NCI-H146 (cell line): Measurements from ENCODE around the gene SLC7A14.

ENCODE experiments used
- DNase-seq: peaks from one replicate; lab custom pipeline; 2025; lab: John Stamatoyannopoulos, UW

The SLC7A14 gene

DNA sequence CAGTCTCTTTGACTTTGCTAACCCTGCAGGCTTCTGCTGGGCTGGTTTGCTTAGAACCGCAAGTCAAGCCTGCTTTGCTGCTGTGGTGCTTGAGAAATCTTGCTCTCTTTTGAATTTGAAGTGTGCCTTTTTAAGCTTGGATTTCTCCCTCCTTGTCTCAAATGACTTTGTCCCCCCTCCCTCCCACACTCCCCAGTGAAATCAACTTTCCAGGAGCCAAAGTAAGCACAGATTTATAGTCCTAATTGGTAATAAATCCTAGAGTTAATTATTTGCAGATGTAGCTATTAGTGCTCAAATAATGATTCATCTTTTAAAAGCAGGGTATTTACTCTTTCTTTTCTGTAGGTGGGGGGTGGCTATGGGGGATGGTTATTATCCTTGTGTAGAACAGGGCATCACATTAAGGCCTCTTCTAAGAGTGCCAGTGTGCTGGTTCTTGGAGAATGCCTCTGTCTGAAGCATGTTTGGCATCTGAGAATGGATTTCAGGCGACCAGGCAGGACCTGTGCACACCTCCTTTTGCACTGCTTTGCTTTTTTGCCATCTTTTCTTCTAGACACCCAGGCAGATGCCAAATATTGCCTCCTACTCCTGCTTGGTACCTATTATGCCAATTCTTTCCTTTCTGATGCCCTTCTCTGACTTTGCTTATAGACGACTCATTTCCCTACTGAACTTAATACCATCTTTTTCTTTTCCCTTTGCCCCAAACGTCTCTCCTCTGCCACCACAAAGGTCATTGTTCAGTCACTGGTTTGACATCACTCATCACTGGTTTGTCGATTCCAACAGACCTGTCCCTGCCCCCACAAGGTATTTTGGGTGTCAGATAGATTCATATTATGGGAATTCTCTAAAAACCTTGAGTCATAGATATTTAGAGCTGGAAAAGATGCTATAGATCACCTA lies 116.5 kb downstream of the SLC7A14 start:
- DNase-seq, result peak; percentile 16

DNA sequence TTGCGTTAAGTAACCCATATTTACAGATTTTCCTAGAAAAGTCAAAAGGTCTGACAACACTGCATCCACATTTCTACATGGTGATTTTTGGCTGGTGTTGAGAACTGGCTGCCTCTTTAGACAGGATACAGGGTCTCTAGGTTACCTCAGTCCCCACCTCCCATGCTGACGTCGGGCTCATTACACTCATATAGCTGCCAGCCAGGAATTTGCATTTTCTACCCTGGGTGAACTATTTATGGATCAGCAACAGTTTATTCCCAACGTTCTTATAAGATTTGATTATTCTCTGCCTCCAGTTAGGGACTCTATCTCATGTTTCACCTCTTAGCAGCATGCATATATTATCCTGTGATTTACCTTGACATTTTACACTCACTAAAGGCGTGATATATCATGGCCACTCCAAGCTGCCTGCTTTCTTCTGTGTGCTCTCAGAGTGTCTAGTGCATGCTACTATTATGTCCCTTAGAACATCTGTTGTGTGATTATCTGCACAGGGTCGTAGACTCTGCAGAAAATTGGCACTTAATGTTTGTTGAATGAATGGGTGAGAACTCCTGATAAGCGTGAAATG lies 118.2 kb downstream of the SLC7A14 start:
- no peak for DNase-seq

DNA sequence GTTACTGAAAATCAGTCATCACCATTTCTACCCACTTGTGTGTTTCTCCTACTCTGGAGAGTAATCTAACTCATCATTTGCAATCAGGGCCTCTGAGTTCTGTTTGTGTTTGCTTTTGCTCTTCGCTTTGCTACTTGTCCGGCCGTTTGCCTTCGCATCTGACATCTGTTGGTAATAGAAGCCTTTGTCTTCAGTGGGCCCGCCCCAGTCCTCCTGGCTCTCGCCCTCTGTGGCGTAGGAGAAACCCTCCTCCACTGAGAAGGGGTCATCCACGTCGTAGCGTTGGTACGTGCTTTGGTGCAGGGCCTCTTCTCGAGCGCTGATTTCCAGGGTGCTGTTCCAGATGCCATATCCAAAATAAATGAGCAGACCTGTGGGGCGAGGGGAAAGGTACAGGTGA lies 118.9 kb downstream of the SLC7A14 start:
- peak; percentile 11 for DNase-seq

DNA sequence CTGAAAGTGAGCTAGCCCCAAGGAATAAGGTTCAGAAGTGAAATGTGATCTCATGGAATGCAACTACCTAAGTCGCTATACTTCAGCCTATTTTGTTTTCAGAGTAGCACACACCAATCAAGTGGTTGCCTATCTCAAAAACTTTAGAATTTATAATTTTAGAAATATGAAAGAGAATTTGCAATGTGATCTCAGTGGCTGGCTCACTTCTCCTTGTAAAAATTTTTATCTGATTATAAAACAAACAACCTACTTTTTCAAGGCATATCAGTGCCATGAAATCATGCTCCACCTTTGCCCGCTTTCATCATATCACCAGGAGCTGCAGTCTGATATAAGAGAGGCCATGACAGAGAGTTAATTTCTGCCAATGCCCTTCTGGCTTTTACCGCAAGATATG lies 119.9 kb downstream of the SLC7A14 start:
- no peak for DNase-seq

DNA sequence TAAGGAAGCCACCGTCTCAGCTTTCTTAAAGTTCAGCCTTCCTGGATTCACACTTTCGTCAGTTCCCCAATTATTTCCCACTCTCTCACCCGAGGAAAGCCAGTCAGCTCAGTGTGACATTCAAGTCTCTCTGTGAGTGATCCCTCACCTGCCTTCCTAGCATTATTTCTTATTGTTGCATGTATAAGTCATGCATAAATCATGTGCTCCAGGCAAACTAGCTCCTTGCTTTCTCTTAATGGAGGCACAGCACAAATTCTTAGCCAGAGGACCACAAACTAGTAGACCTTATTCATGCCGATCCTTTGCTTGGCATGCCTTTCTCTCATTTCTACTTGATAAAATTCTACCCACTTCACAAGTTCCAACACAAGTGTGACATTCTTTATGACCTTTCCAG lies 122.9 kb downstream of the SLC7A14 start:
- no peak for DNase-seq

DNA sequence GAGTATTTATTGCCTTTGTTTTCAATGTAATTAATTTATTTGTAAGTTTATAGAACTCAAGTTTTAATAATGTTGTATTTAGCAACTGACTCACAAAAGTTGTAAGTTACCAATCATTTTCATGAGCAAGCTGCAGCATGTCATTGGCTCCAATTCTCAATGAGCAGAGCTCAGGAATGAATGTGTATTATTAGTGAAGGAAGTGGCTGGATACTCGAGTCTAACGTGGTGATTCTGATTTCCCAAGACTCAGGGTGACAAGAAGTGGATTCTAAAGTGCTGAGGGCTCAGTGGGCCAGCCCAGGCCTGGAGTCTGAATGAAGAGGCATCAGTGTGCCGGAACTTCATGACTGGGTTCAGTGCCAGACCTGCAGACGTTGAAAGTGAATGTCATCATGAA lies 127.6 kb downstream of the SLC7A14 start:
- DNase-seq, result no peak

DNA sequence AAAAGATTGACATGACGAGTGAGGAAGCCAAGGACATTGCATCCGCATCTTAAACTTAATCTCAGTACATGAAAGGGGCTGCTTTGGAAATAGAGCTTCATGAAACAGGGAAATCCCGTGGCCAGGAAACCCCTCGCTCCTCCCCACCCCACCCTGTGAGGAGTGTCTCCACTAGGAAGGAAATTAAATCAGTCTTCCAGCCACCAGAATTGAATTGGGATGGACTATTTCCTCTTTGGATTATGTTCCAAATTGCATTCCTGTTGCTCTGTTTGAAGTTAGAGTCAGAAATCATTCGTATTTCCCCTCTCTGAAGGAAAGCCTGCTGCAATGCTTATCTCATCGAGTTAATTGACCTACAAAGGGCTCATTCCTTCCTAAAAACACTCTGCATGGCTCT lies 131.4 kb downstream of the SLC7A14 start:
- no peak for DNase-seq

DNA sequence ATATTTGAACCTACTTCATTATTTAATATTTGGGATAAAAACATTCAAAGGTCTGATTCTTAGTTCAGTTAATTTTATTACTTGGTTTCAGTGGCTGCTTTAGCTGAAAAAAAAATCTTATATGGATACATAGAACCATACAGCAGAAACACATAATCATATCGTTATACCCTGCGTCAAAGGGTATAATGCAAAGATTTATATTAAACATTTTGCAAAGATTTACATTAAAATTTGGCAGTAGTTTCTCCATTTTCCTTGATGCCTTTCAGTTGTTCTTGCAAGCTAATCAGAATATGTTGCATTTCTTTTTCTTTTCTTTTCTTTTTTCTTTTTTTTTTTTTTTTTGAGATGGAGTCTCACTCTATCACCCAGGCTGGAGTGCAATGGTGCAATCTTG lies 135.8 kb downstream of the SLC7A14 start:
- no peak for DNase-seq

DNA sequence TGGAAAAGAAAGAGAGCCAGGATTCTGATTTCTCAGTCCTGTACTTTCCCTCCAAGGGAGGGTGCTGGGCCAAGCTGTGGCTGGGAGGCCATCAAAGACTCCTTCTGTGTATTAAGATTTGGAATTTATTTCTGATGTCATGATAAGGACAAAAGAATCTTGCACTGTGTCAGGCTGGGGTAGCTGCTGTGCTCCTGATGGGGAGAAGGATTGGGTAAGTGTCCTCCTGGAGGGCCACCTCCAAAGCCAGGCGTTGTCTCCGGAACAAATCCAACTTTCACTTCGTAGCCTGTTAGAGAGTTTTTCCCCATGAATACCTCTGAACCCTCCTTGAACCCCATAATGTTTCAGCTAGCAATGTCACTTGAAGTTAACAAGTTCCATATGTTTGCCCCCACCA lies 137.3 kb downstream of the SLC7A14 start:
- DNase-seq, result no peak

DNA sequence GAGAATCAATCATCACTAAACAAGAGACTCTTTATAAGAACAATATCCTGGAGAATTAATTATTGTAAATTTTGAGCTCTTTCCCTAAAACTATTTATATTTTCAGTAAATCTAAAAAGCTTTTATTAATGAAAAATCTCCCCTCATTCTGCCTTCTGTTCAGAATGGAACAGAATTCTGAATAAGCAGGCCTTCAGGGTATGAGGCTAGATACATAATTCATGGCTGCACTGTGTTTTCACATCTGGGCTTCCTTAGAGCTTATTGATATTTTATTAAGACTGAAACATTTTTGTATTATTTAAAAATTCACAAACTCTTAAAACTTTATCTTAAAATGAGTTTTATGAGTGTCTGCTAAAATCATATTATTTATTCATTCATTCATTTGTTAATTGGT lies 142.4 kb downstream of the SLC7A14 start:
- DNase-seq, result no peak

DNA sequence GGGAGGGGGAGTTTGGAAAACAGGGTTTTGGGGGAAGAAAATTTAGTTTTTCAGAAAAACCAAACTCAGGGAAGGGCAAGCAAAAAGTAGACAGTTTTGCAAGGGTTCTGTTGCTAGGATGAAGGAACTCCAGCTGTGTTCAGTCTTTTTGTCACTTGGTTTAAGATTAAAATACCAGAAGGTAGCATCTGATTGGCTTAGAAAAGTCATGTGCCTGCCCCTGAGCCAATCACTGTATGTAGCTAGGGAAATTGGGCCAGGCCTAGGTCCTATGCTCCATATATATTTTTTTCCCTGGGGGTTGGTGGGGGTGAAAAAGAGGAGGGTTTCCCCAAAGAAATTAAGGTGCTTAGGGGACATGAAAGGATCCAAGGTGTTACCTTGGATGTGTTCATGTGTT lies 142.9 kb downstream of the SLC7A14 start:
- DNase-seq, result no peak

DNA sequence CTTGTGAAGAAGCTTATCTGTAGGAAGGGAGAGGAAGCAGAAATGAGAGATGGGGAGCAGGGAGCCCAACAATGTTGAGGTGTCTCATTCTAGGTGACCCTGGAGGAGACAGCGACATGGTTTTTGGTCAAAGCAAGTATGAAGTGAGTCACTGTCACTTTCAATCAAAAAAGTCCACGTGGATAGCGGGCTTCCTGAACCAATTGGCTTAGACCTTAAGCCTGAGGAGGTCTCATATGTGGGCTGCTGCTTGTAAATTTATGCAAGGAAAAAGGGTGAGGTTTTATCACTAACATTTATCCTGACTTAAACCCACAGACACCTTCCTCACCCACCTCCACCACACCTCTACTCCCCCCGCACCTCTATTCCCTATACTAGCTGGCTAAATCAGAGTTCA lies 144.5 kb downstream of the SLC7A14 start:
- no peak for DNase-seq

DNA sequence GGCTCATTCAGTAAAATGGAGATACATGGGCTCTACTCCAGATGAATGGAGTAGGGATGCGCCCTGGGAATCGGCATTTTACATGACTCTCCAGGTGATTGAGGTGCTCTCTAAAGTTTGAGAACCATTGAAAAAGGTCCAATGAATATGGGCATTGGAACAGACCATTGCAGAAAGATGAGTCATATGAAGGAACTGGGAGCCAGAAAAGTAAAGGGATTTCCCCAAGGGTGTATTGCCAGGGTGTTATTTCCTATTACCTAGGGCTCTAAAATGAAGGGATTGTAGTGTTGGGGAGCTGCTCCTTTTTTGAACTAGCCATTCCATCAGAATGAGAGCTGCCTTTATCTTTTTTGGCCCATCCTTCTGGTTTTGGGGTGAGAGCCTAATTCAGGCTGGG lies 145.5 kb downstream of the SLC7A14 start:
- no peak for DNase-seq

DNA sequence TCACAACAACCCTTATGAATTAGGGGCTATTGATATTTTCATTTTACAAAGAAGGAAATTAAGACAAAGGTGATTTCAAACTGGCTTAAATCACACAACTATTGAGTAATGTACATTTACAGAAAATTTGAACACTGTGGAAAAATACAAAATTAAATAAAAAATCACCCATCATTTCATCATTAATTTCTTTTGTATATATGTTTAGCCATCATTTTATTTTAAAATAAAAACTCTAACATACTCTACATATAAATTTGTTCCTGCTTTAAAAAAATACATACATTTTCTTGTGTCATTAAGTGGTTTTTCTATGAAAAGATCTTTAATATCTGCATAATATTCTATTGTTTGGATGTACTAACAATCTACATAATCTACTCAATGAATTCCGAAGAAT lies 147.0 kb downstream of the SLC7A14 start:
- no peak for DNase-seq

DNA sequence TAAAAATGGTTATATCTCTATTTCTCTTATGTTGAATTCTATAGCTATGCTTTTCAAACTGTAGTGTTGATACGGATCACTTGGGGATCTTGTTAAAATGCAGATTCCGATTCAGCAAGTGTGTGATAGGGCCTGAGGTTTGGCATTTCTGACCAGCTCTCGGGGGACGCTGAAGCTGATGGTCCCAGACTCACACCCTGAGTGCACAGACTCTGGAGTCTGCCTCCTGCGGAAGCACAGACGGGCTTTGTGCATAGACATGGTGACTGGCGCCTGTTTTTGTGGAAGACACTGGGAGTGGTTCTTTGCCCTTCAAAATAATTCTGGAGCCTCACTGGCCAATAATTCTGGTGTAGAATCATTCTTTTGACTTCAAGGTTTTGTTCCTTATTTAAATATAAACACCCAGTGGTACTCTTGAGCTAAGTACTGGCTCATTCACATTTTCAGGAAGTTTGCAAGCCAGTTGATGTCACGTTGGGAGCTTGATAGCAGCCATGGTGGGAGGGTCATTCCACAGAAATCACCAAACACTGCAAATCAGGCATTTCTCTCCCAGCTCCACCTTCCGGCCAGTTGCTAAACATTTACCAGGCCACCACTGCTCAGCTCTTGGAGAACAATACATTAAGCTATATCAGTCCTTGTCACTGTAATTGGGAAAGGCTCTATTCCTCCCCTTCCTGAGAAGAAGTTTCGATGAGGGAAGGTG lies 148.0 kb downstream of the SLC7A14 start:
- no peak for DNase-seq

DNA sequence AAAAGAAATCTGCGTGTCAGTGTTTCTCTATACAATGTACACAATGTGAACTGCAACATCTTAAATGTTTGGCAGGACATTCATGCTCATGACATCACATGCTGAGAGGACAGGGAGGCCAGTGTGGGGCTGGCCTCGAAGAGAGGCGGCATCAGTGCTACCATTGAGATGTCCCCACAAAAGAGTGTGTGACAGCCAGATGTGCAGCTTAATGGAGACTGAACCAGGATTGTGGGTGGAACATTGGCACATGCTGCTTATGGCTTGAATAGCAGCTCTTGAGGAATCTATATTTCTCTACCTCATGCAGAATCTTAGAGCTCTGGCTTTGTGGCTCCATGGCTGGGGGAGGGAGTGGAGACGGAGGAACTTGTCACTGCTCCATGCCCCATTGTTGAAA lies 148.7 kb downstream of the SLC7A14 start:
- DNase-seq, result no peak

DNA sequence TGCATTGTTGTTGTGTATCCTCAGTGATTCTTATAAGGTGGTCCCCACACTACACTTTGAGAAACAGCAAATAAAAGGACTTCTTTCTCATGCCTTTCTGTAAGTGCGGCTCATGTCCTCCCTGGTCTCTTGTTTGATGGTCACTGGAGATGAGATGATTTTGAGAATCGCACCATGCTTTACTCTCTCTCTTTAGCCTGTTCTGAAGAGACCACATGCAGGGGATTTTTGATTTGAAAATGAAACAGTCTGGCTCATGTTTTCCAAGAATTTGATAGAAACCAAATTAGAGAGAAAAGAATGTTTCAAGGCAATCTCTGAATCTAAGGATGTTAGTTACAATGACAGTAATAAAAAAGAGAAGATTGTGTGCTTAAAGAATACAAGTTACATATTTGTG lies 149.2 kb downstream of the SLC7A14 start:
- DNase-seq, result no peak

DNA sequence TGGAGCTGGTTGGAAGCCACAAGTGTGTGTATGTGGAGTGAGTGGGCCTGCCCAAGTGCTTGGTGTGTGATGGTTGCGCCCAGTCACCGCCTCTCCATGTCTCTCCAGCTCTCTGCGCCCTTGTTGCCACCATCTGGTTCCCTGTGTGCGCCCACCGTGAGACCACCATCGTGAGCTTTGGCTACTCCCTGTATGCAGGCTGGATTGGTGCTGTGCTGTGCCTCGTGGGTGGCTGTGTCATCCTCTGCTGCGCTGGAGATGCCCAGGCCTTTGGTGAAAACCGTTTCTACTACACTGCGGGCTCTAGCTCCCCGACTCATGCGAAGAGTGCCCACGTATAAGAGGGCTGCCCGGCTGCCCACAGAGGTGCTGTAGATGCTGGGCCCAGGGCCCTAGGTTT lies 153.5 kb downstream of the SLC7A14 start:
- DNase-seq, result no peak

DNA sequence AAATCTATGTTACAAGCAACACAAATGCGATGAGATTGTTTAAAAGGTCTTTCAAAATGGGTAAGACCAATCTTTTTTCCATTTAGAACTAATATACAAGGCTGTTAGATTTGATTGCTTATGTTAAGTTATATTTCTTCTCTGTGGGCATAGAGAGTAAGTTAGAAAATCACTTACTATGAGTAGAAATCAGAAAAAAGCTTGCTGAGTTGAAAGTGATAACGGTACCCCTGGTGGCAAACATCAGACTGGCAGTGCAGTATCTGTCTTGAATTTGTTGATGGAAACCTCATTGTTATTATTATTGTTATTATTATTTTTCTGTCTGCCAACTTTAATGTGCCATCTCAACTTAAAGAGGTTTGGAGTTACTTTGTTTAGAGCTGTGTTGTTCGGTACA lies 154.8 kb downstream of the SLC7A14 start:
- no peak for DNase-seq

DNA sequence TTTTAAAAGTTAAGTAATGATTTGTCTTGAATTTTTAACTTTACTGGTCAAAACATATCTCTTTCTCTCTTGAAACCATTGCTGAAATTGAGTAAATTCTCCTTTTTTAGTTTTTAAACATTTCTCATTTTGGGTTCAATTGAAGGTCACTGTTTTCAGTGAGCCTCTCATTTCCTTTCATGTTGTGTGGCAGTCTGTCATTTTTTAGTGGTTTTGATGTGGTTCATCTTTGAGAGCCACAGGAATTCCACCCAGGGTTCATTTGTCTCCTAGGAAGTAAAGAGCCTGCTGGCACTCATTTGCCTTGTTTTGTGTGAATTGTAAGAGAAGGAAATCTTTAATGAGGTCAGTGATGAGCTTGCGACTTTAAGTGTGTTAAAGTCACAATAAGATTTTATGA lies 156.8 kb downstream of the SLC7A14 start:
- no peak for DNase-seq

DNA sequence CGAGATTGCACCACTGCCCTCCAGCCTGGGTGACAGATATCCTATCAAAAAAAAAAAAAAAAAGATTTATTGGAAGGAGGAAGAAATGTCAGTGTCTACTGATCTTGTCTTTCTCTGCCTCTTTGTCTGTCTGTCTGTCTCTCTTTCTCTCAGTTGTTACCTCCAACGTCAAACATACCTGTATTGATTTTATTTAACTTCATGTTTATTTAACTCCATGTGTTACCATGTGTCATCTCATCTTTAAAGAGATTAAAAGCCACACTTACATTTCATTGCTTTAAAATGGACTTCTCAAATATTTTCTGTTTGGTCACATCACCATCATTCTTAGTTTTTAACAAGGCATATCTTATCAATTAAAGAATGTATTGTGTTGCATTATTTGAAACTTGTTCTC lies 157.8 kb downstream of the SLC7A14 start:
- DNase-seq, result no peak

DNA sequence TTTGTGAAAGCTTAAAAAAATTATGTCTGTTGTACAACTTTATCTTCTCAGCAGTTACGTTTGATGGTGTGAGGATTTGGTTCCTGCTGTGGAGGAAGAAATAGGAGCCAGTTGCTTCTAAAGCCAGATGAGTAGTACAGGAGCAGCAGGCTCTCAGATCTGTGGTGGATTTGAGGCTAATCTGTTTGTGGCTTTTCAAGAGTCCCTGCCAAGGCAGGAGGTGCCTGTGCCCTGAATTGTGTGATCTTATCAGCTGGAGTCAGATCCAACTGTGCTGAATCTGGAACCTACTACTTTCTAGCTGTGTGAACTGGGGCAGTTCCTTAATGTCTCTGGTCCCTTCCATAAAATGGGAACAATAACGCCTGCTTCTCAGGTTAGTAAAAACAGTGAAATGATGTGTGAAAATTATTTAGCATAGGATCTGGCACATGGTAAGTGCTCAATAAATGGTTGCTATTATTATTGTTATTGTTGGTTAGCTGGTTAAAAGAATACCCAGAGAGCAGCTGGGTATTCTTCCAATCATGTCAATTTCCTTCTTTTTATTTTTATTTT lies 159.6 kb downstream of the SLC7A14 start:
- no peak for DNase-seq
